GM12892 (cell line): ENCODE data around the gene NBDY.

ENCODE experiments used
- DNase-seq: peaks from one replicate; pipeline ENCODE4 v3.0.0; 2011; ENCODE audit not compliant: insufficient read length
- FAIRE-seq: peaks from 2 replicates; lab custom pipeline; 2011; peaks lifted over from hg19 to GRCh38; lab: Jason Lieb, UNC
- POLR2A ChIP-seq: IDR thresholded peaks from 2 replicates; pipeline ENCODE4 v1.6.1; 2011; ENCODE audit warnings: low read depth, low read length, control low read depth
- POLR2AphosphoS5 ChIP-seq: IDR thresholded peaks from 2 replicates; pipeline ENCODE4 v1.6.1; 2011; ENCODE audit warnings: low read depth, low read length, control low read depth
- TAF1 ChIP-seq: IDR thresholded peaks from 2 replicates; pipeline ENCODE4 v1.6.1; 2011; ENCODE audit warnings: low read depth, mild to moderate bottlenecking, control low read depth, low read length, borderline replicate concordance

Gene NBDY

DNA sequence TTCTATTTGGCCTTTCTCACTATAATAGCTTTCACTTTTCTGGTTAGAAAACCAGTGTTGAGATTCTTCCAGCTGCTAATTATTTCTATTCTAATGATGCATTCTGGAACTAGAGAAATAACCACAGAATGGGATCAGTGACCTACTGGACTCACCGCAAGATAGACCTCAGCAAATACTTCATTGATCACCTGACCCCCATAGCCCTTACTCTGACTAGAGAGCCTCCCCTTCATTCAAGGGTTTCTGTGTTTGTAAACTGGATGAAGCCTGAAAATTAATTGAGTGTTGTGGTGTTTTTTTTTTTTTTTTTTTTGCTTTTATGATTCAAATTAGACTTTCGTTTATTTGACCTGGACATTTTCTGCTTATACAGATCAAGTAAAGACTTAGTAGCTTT is 97.0 kb downstream of the NBDY start:
- DNase-seq: no peak
- FAIRE-seq: no peak
- TF ChIP-seq TAF1 (no peak), POLR2AphosphoS5 (no peak), POLR2A (no peak)

DNA sequence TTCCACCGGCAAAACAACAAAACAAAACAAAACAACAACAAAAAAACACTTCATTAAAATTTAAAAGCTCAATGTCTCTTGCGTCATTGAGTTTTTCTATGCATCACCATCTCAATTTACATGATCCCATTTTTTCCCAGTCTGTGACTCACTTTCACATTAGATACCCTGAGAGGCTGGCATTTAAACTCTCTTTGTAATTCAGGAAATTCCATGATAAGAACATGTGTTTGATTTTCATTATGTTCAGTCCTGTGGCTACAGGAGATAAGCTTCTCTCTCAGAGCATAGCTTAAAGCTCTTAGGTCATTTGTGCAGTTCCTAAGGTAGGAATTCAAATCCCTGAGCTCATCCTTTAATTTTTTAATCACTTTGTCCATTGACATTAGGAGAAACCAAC is 104.6 kb downstream of the NBDY start:
- TF ChIP-seq POLR2AphosphoS5 (no peak), POLR2A (no peak), TAF1 (no peak)
- DNase-seq (no peak), FAIRE-seq (no peak)

DNA sequence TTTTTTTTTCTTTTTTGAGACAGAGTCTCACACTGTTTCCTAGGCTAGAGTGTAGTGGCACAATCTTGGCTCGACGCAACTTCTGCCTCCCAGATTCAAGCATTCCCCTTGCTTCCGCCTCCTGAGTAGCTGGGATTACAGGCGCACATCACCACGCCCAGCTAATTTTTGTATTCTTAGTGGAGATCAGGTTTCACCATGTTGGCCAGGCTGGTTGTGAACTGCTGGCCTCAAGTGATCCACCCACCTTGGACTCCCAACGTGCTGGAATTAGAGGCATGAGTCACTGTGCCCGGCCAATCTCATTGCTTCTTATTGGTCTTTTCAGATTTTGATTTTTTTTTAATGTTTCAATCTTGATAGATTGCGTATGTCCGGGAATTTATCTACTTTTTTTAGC is 124.4 kb downstream of the NBDY start:
- no peak for DNase-seq
- no peak for TF ChIP-seq POLR2AphosphoS5
- TF ChIP-seq TAF1: no peak
- TF ChIP-seq POLR2A: no peak
- FAIRE-seq: no peak

DNA sequence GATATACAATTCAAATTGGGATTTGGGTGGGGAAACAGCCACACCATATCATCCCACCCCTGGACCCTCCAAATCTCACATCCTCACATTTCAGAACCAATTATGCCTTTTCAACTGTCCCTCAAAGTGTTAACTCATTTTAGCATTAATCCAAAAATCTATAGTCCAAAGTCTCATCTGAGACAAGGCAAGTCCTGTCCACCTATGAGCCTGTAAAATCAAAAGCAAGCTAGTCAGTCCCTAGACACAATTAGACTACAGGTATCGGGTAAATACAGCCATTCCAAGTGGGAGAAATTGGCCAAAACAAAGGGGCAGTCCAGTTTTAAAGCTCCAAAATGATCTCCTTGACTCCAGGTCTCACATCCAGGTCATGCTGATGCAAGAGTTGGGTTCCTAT is 128.0 kb downstream of the NBDY start:
- TF ChIP-seq POLR2AphosphoS5: no peak
- no peak for TF ChIP-seq TAF1
- no peak for TF ChIP-seq POLR2A
- FAIRE-seq: no peak
- no peak for DNase-seq

DNA sequence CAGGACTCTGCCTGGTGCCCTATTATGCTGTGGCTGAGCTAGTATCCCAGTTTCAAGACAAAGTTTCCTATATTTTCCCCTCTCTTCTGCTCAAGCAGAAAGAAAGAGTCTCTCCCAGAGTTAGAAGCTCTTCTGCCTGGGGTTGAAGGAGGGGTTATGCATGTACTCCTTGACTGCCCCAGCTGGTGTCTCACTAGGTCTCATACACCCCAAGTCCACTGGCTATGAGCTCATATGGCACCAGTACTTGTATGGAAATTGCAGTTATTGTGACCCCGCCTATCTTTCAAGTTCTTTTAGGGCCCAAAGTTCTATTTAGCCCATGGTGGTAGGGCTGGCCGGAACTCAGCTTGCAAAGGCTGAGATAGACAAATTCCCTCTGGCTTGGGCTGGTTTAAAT is 131.8 kb downstream of the NBDY start:
- FAIRE-seq (no peak), DNase-seq (no peak)
- no peak for TF ChIP-seq POLR2AphosphoS5
- no peak for TF ChIP-seq POLR2A
- TF ChIP-seq TAF1: no peak
